Right cardiac atrium (tissue), 5 donors: ENCODE measurements around the gene LTC4S. TPM values are rescaled to one million over a fixed set of nuclear protein-coding genes. Genes with fewer than 3 reads are reported as not detected.

ENCODE experiments used
- ATAC-seq, 2 donors: fragments of 200-7000 bp; cut with Tn5 transposase; one replicate each; pipeline versions ENCODE4 v1.8.0 to v1.9.1; 2020; ENCODE audit warnings: moderate library complexity in 2 of 2, mild to moderate bottlenecking in 1 of 2
- DNase-seq, 3 donors: peaks; one replicate each; pipeline ENCODE4 v3.0.0-alpha.2; 2020
- H3K27ac ChIP-seq: one replicate; pipeline ENCODE4 v1.5.1; 2013; ENCODE audit warnings: mild to moderate bottlenecking, low read length, control low read depth, moderate library complexity
- H3K27me3 ChIP-seq: one replicate; pipeline ENCODE4 v1.6.1; 2013; ENCODE audit not compliant: control insufficient read depth, insufficient read depth
- H3K4me1 ChIP-seq: one replicate; pipeline ENCODE4 v1.6.1; 2013; ENCODE audit warnings: low read length; ENCODE audit not compliant: control insufficient read depth, insufficient read depth
- H3K4me3 ChIP-seq: one replicate; pipeline ENCODE4 v1.5.1; 2013; ENCODE audit warnings: low read length, control low read depth
- H3K9me3 ChIP-seq: one replicate; pipeline ENCODE4 v1.6.1; 2013; ENCODE audit warnings: low read length; ENCODE audit not compliant: control insufficient read depth
- WGBS: extraction: QIAGEN DNeasy Blood & Tissue Kit; methylation state at CpG from one replicate; pipeline ENCODE4 v1.1.7; 2013; 5-methylcytosine and 5-hydroxymethylcytosine counted together
- intact Hi-C, 4 donors: fragments of 100-400 bp; cut with DNase I; formaldehyde crosslinking; loops; one replicate each; pipeline versions ENCODE4 v1.11.0 to v1.14.0; 2022 to 2023
- polyA plus RNA-seq: library from polyadenylated mRNA; stranded (reverse); fragments of 200-250 nt; gene quantifications from one replicate; pipeline ENCODE4 v1.2.3, GENCODE V29; 2013
- total RNA-seq, 4 donors: library from RNA; stranded (reverse); fragmentation: NEBNext Ultra II Directional; extraction: Animal tissue kit (Norgen Biotek cat#: 25700); gene quantifications; one replicate each; pipeline ENCODE4 v1.2.1, GENCODE V29; 2021
- donor health status: healthy with polysubstance abuse.
- donor health status: DM: no; HTN: yes; CAD: no.
- donor health status: DM: no; HTN: no; CAD: no.
- donor health status: DM: no; HTN: yes; CAD: no; lungs with severe emphysema.
- donor health status: DM: yes; HTN: yes; CAD: no.

LTC4S gene
- total and polyA plus RNA-seq, 5 donors: 17.3 to 24.3 (median 21.8) TPM

- DNase-seq: peak in 2 of 3 donors; percentile 72 to 77
- H3K4me1 ChIP-seq: peaks cover 16% of the 10 kb centered on the region
- H3K9me3 ChIP-seq: no peaks in the 10 kb centered on the region
- H3K4me3 ChIP-seq: peak overlapping the region; percentile 57
- ATAC-seq: peak in 1 of 2 donors; percentile 1
- H3K27me3 ChIP-seq: no peaks in the 10 kb centered on the region
- 10% methylated on average over 53 of the region's 53 CpGs for WGBS
- no peak overlapping the region for H3K27ac ChIP-seq
- intact Hi-C loops: loop anchor here in 2 of 4 donors (2.0 to 5.0 kb wide), 2 partner anchors 33 to 62 kb away; partner anchors contain the start of gene MAML1 (in 1 of the 2)
Measured at GRCh38 chr5:179795049-179795862, 1.5 kb downstream of the LTC4S start.

DNA sequence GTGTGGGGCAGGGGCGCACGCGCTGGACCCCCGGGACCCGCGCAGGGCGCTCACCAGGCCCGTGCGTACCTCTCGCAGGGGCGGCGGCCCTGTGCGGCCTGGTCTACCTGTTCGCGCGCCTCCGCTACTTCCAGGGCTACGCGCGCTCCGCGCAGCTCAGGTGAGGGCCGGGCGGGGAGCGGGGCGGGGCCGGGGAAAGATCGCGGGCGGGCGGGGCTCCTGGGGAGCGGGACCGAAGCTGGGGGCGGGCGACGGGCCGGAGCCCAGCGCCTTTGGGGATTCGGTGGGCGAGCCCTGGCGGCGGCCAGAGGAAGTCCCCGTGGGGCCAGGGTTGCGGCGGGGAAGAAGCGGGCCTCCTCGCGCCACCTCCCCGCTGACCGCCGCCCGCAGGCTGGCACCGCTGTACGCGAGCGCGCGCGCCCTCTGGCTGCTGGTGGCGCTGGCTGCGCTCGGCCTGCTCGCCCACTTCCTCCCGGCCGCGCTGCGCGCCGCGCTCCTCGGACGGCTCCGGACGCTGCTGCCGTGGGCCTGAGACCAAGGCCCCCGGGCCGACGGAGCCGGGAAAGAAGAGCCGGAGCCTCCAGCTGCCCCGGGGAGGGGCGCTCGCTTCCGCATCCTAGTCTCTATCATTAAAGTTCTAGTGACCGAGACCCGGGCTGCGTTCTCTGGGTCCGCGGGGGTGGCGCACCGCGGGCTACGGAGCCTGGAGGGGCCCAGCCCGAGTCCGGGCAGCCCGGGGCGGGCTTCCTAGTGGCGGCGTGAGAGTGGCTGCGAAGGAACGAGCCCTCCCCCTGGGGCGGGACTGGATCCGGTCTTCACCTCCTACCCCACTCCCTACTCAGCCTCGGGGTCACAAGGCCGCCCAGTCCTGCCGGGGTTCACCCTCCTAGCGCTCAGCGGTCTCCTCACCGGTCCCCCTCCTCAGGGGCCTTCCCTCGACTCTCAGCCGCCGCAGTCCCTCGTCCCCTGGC lies 2.4 kb downstream of the LTC4S start:
- DNase-seq (peak; percentile 87 to 94 (median 93)), ATAC-seq (peak; percentile 62 to 68)
- Histone ChIP-seq H3K4me3 (peak overlapping the region; percentile 57), H3K9me3 (no peaks in the 10 kb centered on the region), H3K27ac (peak overlapping the region; percentile 10), H3K27me3 (no peaks in the 10 kb centered on the region), H3K4me1 (peaks cover 16% of the 10 kb centered on the region)
- WGBS: 3% methylated on average over 113 of the region's 113 CpGs
- intact Hi-C loops: loop anchor here in 2 of 4 donors (1.0 to 5.0 kb wide), 3 partner anchors 33 to 63 kb away; partner anchors contain the start of gene MAML1 (in 1 of the 2)

DNA sequence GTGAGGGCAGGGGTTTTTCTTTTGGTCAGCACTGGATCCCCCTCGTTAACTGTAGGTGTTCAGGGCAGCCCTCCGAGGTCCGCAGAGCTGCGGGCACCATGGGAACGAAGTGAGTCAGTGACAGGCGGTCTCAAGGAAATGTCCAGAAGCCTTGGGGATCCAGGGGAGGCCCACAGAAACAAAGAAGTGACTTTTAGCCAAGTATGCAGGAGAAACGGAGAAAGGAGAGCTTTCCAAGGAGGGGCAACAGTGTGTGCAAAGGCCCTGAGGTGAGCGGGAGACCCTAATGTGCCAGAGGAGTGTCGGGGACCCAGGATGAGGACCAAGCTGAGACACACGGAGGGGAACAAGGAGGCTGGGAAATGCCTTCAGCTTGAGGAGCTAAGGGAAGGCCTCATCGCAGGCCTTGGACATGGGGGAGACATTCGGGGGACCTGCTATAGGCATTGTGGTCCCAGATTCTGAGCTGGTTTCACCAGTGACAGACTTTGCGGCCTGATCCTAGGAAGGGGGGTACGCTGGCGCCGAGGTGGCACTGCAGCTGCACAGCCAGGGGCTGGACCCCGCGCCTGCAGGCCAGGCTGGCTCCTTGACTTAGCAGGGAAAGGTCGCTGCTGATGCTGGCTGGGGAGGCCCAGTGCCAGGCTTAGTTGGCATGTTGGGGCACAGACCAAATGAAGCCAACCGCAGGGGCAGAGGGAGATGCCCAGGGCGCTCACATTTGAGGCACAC lies 3.3 kb downstream of the LTC4S start:
- 87% methylated on average over 21 of the region's 21 CpGs for WGBS
- peaks cover 16% of the 10 kb centered on the region for H3K4me1 ChIP-seq
- no peak overlapping the region for H3K27ac ChIP-seq
- intact Hi-C loops: loop anchor here in 2 of 4 donors (1.0 to 5.0 kb wide), 2 partner anchors 34 to 35 kb away; no protein-coding TSS in a partner anchor
- ATAC-seq: no peak
- DNase-seq: peak in 2 of 3 donors; percentile 53 to 74
- H3K9me3 ChIP-seq: no peaks in the 10 kb centered on the region
- H3K27me3 ChIP-seq: no peaks in the 10 kb centered on the region
- no peak overlapping the region for H3K4me3 ChIP-seq

DNA sequence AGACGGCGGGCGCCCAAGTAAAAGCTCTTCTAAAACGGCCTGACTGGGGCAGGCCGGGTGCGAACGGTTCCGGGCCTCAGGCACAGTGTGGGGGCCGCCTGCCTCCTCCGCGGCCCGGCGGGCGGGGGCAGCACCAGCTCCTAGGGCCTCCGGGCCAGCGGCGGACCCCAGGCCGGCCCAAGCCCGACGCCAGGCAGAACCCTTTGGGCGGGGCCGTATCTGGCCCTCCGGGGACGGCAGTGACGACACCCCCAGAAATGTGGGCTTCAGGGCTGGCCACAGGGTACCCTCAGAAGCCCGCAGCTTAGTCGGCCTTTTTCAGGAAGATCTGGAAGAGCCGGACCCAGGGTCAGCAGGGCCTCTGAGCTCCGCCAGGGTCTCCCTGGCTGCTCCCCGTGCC lies 4.0 kb downstream of the LTC4S start:
- peaks cover 12% of the 10 kb centered on the region for H3K4me1 ChIP-seq
- H3K27me3 ChIP-seq: no peaks in the 10 kb centered on the region
- ATAC-seq (no peak), DNase-seq (peak in 2 of 3 donors; percentile 55 to 68)
- H3K27ac ChIP-seq: no peak overlapping the region
- H3K4me3 ChIP-seq: no peak overlapping the region
- H3K9me3 ChIP-seq: no peaks in the 10 kb centered on the region
- WGBS: 96% methylated on average over 30 of the region's 30 CpGs
- intact Hi-C loops: loop anchor here in 1 of 4 donors (5.0 kb wide), 1 partner anchor 35 kb away; no protein-coding TSS in a partner anchor

GRCh38 chr5:179798144-179798770 lies 4.5 kb downstream of the LTC4S start:
- H3K27me3 ChIP-seq: no peaks in the 10 kb centered on the region
- H3K4me3 ChIP-seq: no peak overlapping the region
- ATAC-seq: no peak
- intact Hi-C loops: loop anchor here in 1 of 4 donors (5.0 kb wide), 1 partner anchor 36 kb away; no protein-coding TSS in a partner anchor
- DNase-seq: peak in 2 of 3 donors; percentile 40 to 43
- peaks cover 10% of the 10 kb centered on the region for H3K4me1 ChIP-seq
- no peaks in the 10 kb centered on the region for H3K9me3 ChIP-seq
- H3K27ac ChIP-seq: no peak overlapping the region
- WGBS: 95% methylated on average over 23 of the region's 23 CpGs

DNA sequence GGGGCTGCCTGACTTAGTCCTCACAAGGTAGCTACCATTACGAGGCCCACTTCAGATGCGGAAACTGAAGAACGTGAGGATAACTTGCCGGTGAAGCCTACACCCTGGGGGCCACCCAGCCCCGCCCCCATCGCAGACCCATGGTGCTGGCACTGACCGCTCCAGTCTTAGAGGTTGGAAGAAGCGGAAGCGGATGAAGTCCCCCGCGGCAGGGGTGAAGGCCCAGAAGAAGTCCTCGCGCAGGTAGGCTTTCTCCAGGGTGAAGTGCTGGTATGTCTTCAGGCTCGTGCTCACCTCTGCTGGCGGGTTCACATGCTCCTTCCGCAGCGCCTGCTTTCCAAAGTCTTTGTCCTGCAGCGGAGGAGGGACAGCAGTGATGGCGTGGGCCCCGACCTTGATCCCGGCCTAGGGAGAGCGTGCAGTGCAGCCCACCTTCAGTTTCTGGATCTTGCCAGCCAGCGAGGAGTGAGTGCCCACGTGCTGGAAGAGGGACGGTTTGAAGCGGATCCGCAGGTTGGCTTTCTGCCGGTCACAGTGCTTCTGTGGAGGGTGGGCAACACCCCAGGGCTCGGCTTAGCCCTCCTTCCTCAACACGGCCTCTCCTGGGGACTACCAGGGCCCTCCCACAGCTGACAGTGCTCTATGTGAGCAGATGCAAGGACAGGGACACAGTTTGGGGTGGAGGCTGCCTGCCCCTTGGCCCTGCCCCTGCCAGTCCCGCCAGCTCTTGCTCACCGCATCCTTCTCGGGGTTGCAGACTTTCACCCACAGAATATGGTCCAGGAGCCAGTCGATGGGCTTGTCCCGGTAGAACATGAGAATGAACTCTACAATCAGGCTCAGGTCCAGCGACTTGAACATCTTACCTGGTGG lies 5.2 kb downstream of the LTC4S start:
- no peaks in the 10 kb centered on the region for H3K9me3 ChIP-seq
- H3K4me1 ChIP-seq: peaks cover 7% of the 10 kb centered on the region
- ATAC-seq (no peak), DNase-seq (peak in 2 of 3 donors; percentile 59 to 61)
- intact Hi-C loops: loop anchor here in 1 of 4 donors (5.0 kb wide), 1 partner anchor 37 kb away; no protein-coding TSS in a partner anchor
- no peaks in the 10 kb centered on the region for H3K27me3 ChIP-seq
- 94% methylated on average over 36 of the region's 36 CpGs for WGBS
- H3K4me3 ChIP-seq: no peak overlapping the region
- no peak overlapping the region for H3K27ac ChIP-seq

DNA sequence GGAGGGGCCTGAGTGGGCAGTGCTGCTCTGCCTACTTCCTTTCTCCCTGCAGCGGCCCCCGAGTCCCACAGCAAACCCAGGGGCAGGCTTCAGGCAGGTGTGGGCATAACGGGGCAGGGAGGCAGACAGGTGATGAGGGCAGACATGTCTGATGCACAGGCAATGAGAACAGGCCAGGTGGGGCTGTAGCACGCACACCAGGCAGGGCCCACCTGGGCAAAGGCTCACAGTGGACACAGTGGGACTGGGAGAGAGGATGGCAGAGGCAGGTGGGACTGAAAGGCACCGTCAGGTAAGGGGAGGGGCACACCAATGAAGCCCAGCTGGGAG lies 5.8 kb downstream of the LTC4S start:
- Histone ChIP-seq H3K4me3 (no peak overlapping the region), H3K27me3 (no peaks in the 10 kb centered on the region), H3K4me1 (peaks cover 3% of the 10 kb centered on the region), H3K9me3 (no peaks in the 10 kb centered on the region), H3K27ac (no peak overlapping the region)
- DNase-seq: peak in 2 of 3 donors; percentile 32 to 41
- ATAC-seq: no peak
- 91% methylated on average over 5 of the region's 5 CpGs for WGBS
- intact Hi-C loops: loop anchor here in 1 of 4 donors (5.0 kb wide), 1 partner anchor 37 kb away; no protein-coding TSS in a partner anchor

- Histone ChIP-seq H3K27ac (no peak overlapping the region), H3K4me1 (peaks cover 5% of the 10 kb centered on the region), H3K27me3 (no peaks in the 10 kb centered on the region), H3K9me3 (no peaks in the 10 kb centered on the region), H3K4me3 (no peak overlapping the region)
- peak in 2 of 3 donors; percentile 41 to 44 for DNase-seq
- intact Hi-C loops: no loop called here
- 93% methylated on average over 21 of the region's 21 CpGs for WGBS
- ATAC-seq: no peak
Measured at GRCh38 chr5:179800071-179800695, 6.4 kb downstream of the LTC4S start.

DNA sequence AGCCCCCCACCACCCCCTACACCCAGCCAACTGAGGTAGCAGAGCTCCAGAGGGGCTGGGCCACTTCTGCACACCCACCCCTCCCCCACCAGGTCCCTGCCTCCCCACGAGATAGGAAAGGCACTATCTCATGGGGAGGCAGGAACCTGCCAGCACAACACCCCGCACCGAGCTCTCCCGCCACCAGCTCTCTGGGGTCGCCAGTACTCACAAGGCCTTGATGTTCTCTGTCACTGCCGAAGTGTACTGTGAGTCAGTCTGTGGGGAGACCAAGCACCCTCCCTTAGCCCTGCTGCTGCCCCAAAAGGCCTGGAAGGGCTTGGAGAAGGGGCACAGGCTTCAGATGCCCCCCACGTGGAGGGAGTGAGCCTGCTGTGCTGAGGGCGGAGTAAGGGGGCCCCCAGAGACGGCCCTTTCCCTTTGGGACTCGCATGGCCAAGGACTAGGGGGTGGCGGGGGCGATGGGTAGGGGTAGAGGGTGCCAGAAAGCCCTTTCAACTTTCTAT lies 7.0 kb downstream of the LTC4S start:
- Histone ChIP-seq H3K9me3 (no peaks in the 10 kb centered on the region), H3K4me3 (no peak overlapping the region), H3K27me3 (no peaks in the 10 kb centered on the region), H3K27ac (no peak overlapping the region), H3K4me1 (peaks cover 7% of the 10 kb centered on the region)
- 79% methylated on average over 12 of the region's 12 CpGs for WGBS
- DNase-seq (peak in 2 of 3 donors; percentile 16 to 56), ATAC-seq (no peak)
- intact Hi-C loops: no loop called here
